ENCODE results near the gene SMOC2.
A peak's percentile ranks its signal among the peaks of the same experiment; 100 is the strongest.
"Not testable (repeated sequence)": the region's sequence is repeated elsewhere in the genome, so short reads cannot be mapped to it uniquely, and the experiment has no call there.

Gene SMOC2

GRCh38 chr6:168609026-168609685 is 168.2 kb downstream of the SMOC2 start:
- DNase-seq: no peak

GRCh38 chr6:168609914-168610490 is 169.0 kb downstream of the SMOC2 start:
- DNase-seq: no peak

GRCh38 chr6:168610966-168611365 is 170.0 kb downstream of the SMOC2 start:
- DNase-seq: not testable (repeated sequence)

- no peak for DNase-seq
Measured at GRCh38 chr6:168611691-168612090, 170.7 kb downstream of the SMOC2 start.

GRCh38 chr6:168612586-168612985 is 171.6 kb downstream of the SMOC2 start:
- no peak for DNase-seq

- no peak for DNase-seq
Measured at GRCh38 chr6:168615837-168616236, 174.9 kb downstream of the SMOC2 start.

GRCh38 chr6:168616816-168617765 is 176.1 kb downstream of the SMOC2 start:
- DNase-seq: peak; percentile 27

GRCh38 chr6:168618546-168619315 is 177.7 kb downstream of the SMOC2 start:
- no peak for DNase-seq

- DNase-seq: no peak
Measured at GRCh38 chr6:168619560-168620314, 178.8 kb downstream of the SMOC2 start.

- no peak for DNase-seq
Measured at GRCh38 chr6:168620578-168620977, 179.6 kb downstream of the SMOC2 start.

- no peak for DNase-seq
Measured at GRCh38 chr6:168623736-168624135, 182.8 kb downstream of the SMOC2 start.

- no peak for DNase-seq
Measured at GRCh38 chr6:168624540-168624939, 183.6 kb downstream of the SMOC2 start.

- DNase-seq: no peak
Measured at GRCh38 chr6:168624948-168625347, 184.0 kb downstream of the SMOC2 start.

GRCh38 chr6:168625602-168626001 is 184.6 kb downstream of the SMOC2 start:
- DNase-seq: no peak

GRCh38 chr6:168626046-168626602 is 185.1 kb downstream of the SMOC2 start:
- no peak for DNase-seq

- no peak for DNase-seq
Measured at GRCh38 chr6:168627506-168628175, 186.7 kb downstream of the SMOC2 start.

GRCh38 chr6:168628176-168628553 is 187.2 kb downstream of the SMOC2 start:
- no peak for DNase-seq

- DNase-seq: no peak
Measured at GRCh38 chr6:168628732-168629245, 187.8 kb downstream of the SMOC2 start.

GRCh38 chr6:168631564-168631963 is 190.6 kb downstream of the SMOC2 start:
- DNase-seq: no peak

- no peak for DNase-seq
Measured at GRCh38 chr6:168632694-168633093, 191.7 kb downstream of the SMOC2 start.

All from midbrain (tissue), 1 donor.